ENCODE data around the gene FOXA2.
"Not testable (repeated sequence)": the region's sequence is repeated elsewhere in the genome, so short reads cannot be mapped to it uniquely, and the experiment has no call there.

The FOXA2 gene

GRCh38 chr20:22601361-22602141, 17.2 kb upstream of the FOXA2 start:
- no peaks in the 10 kb centered on the region for H4K20me1 ChIP-seq (ENCODE audit: insufficient read depth, low read length)
- no peaks in the 10 kb centered on the region for H3K9me2 ChIP-seq (ENCODE audit: low read depth, low read length)
- no peak overlapping the region for H2AFZ ChIP-seq (ENCODE audit: low read length)
- TF ChIP-seq EZH2 (IDR thresholded peaks at IDR 0.05; ENCODE audit: borderline replicate concordance, low read length) (no peak), CTCF (IDR thresholded peaks at IDR 0.05; ENCODE audit: low read length) (no peak)
- H3K79me2 ChIP-seq (ENCODE audit: insufficient read depth, low read length) = no peaks in the 10 kb centered on the region
- H3K4me3 ChIP-seq (ENCODE audit: low read depth, low read length, poor library complexity, severe bottlenecking) = no peak overlapping the region
- no peak overlapping the region for H3K4me2 ChIP-seq (ENCODE audit: low read length)
- H3K27me3 ChIP-seq (ENCODE audit: insufficient read depth, low read length) = no peaks in the 10 kb centered on the region
- H3K9me3 ChIP-seq (ENCODE audit: low read length) = no peaks in the 10 kb centered on the region
- no peaks in the 10 kb centered on the region for H3F3A ChIP-seq (ENCODE audit: insufficient read depth, low read length)
- H3K27ac ChIP-seq (ENCODE audit: low read depth, low read length, poor library complexity, severe bottlenecking) = no peak overlapping the region
- no peaks in the 10 kb centered on the region for H3K4me1 ChIP-seq (ENCODE audit: insufficient read depth, low read length, severe bottlenecking)
- no peak overlapping the region for H3K9ac ChIP-seq (ENCODE audit: low read length)
- H3K36me3 ChIP-seq (ENCODE audit: insufficient read depth, low read length) = no peaks in the 10 kb centered on the region

- not testable (repeated sequence) for H3K4me2 ChIP-seq (ENCODE audit: low read length); H3K9me2 ChIP-seq (ENCODE audit: low read depth, low read length); H3K9ac ChIP-seq (ENCODE audit: low read length); H3F3A ChIP-seq (ENCODE audit: insufficient read depth, low read length); H3K9me3 ChIP-seq (ENCODE audit: low read length); H3K27me3 ChIP-seq (ENCODE audit: insufficient read depth, low read length); H3K79me2 ChIP-seq (ENCODE audit: insufficient read depth, low read length); H3K4me3 ChIP-seq (ENCODE audit: low read depth, low read length, poor library complexity, severe bottlenecking); H3K27ac ChIP-seq (ENCODE audit: low read depth, low read length, poor library complexity, severe bottlenecking); H3K36me3 ChIP-seq (ENCODE audit: insufficient read depth, low read length); H4K20me1 ChIP-seq (ENCODE audit: insufficient read depth, low read length); H2AFZ ChIP-seq (ENCODE audit: low read length); H3K4me1 ChIP-seq (ENCODE audit: insufficient read depth, low read length, severe bottlenecking)
Observed at GRCh38 chr20:22599258-22599657, 14.9 kb upstream of the FOXA2 start.

- Histone ChIP-seq H2AFZ (ENCODE audit: low read length) (no peak overlapping the region), H3K36me3 (ENCODE audit: insufficient read depth, low read length) (no peaks in the 10 kb centered on the region), H3K27ac (ENCODE audit: low read depth, low read length, poor library complexity, severe bottlenecking) (no peak overlapping the region), H3K9ac (ENCODE audit: low read length) (no peak overlapping the region), H3K79me2 (ENCODE audit: insufficient read depth, low read length) (no peaks in the 10 kb centered on the region), H3F3A (ENCODE audit: insufficient read depth, low read length) (no peaks in the 10 kb centered on the region), H3K27me3 (ENCODE audit: insufficient read depth, low read length) (no peaks in the 10 kb centered on the region), H3K9me3 (ENCODE audit: low read length) (no peaks in the 10 kb centered on the region), H3K4me3 (ENCODE audit: low read depth, low read length, poor library complexity, severe bottlenecking) (no peak overlapping the region), H4K20me1 (ENCODE audit: insufficient read depth, low read length) (no peaks in the 10 kb centered on the region), H3K9me2 (ENCODE audit: low read depth, low read length) (no peaks in the 10 kb centered on the region), H3K4me2 (ENCODE audit: low read length) (no peak overlapping the region), H3K4me1 (ENCODE audit: insufficient read depth, low read length, severe bottlenecking) (no peaks in the 10 kb centered on the region)
- TF ChIP-seq EZH2 (IDR thresholded peaks at IDR 0.05; ENCODE audit: borderline replicate concordance, low read length) = no peak
- no peak for TF ChIP-seq CTCF (IDR thresholded peaks at IDR 0.05; ENCODE audit: low read length)
Observed at GRCh38 chr20:22597303-22597702, 12.9 kb upstream of the FOXA2 start.

GRCh38 chr20:22590662-22591061, 6.3 kb upstream of the FOXA2 start:
- H3K4me1 ChIP-seq (ENCODE audit: insufficient read depth, low read length, severe bottlenecking) = no peaks in the 10 kb centered on the region
- no peaks in the 10 kb centered on the region for H4K20me1 ChIP-seq (ENCODE audit: insufficient read depth, low read length)
- H3K27ac ChIP-seq (ENCODE audit: low read depth, low read length, poor library complexity, severe bottlenecking) = no peak overlapping the region
- H3K36me3 ChIP-seq (ENCODE audit: insufficient read depth, low read length) = no peaks in the 10 kb centered on the region
- H3K79me2 ChIP-seq (ENCODE audit: insufficient read depth, low read length) = no peaks in the 10 kb centered on the region
- H3K9me3 ChIP-seq (ENCODE audit: low read length) = no peaks in the 10 kb centered on the region
- H3K27me3 ChIP-seq (ENCODE audit: insufficient read depth, low read length) = no peaks in the 10 kb centered on the region
- no peak overlapping the region for H3K9ac ChIP-seq (ENCODE audit: low read length)
- H3K9me2 ChIP-seq (ENCODE audit: low read depth, low read length) = no peaks in the 10 kb centered on the region
- no peak overlapping the region for H2AFZ ChIP-seq (ENCODE audit: low read length)
- no peak overlapping the region for H3K4me3 ChIP-seq (ENCODE audit: low read depth, low read length, poor library complexity, severe bottlenecking)
- no peaks in the 10 kb centered on the region for H3F3A ChIP-seq (ENCODE audit: insufficient read depth, low read length)
- TF ChIP-seq CTCF (IDR thresholded peaks at IDR 0.05; ENCODE audit: low read length) (no peak), EZH2 (IDR thresholded peaks at IDR 0.05; ENCODE audit: borderline replicate concordance, low read length) (no peak)
- H3K4me2 ChIP-seq (ENCODE audit: low read length) = no peak overlapping the region
